GM13976 (cell line): Measurements from ENCODE around the gene CRB2.

ENCODE experiments used
- DNase-seq: peaks from one replicate; pipeline ENCODE4 v3.0.0; 2012; ENCODE audit warnings: low spot score
- CTCF ChIP-seq: IDR thresholded peaks from 2 replicates; pipeline ENCODE4 v1.5.1; 2012; ENCODE audit warnings: borderline replicate concordance, mild to moderate bottlenecking; ENCODE audit not compliant: insufficient read depth; ENCODE audit errors: extremely low read depth, missing control alignments, control extremely low read depth
- in situ Hi-C: fragments of 300-500 bp; cut with MboI; formaldehyde crosslinking; loops from one replicate; pipeline ENCODE4 v1.12.0; 2022; ENCODE audit warnings: low sequenced_read_pairs, mixed read lengths, inconsistent platforms; ENCODE audit not compliant: unreplicated experiment

The CRB2 gene

GRCh38 chr9:123377211-123377971 lies 21.4 kb downstream of the CRB2 start:
- no peak for DNase-seq
- no peak for TF ChIP-seq CTCF
- in situ Hi-C loops, result no loop called here

- in situ Hi-C loops, result no loop called here
Measured at GRCh38 chr9:123378025-123378424, 22.0 kb downstream of the CRB2 start.

GRCh38 chr9:123378956-123379660 lies 23.1 kb downstream of the CRB2 start:
- in situ Hi-C loops, result no loop called here
- no peak for TF ChIP-seq CTCF
- DNase-seq, result no peak

More at GRCh38 chr9:123378025-123378424, 22.0 kb downstream of the CRB2 start:
- TF ChIP-seq CTCF, result no peak
- no peak for DNase-seq

- in situ Hi-C loops, result no loop called here
- TF ChIP-seq CTCF, result no peak
- DNase-seq, result no peak
Measured at GRCh38 chr9:123380852-123381705, 25.1 kb downstream of the CRB2 start.

- DNase-seq, result no peak
- no peak for TF ChIP-seq CTCF
- in situ Hi-C loops, result no loop called here
Measured at GRCh38 chr9:123382653-123383511, 26.9 kb downstream of the CRB2 start.
